GM12891 (cell line): ENCODE data around the gene ANKS1B.
"Not testable (repeated sequence)": the region's sequence is repeated elsewhere in the genome, so short reads cannot be mapped to it uniquely, and the experiment has no call there.

Experiments
- PAX5 ChIP-seq: IDR thresholded peaks from 2 replicates; pipeline ENCODE4 v1.6.1; 2011; ENCODE audit warnings: low read length, moderate library complexity, mild to moderate bottlenecking; ENCODE audit not compliant: insufficient read depth, severe bottlenecking
- POLR2A ChIP-seq: IDR thresholded peaks from 2 replicates; pipeline ENCODE4 v1.6.1; 2011; ENCODE audit warnings: low read depth, low read length, control low read depth
- POLR2AphosphoS5 ChIP-seq: IDR thresholded peaks from 2 replicates; pipeline ENCODE4 v1.6.1; 2011; ENCODE audit warnings: low read depth, low read length, control low read depth
- POU2F2 ChIP-seq: IDR thresholded peaks from 2 replicates; pipeline ENCODE4 v1.6.1; 2011; ENCODE audit warnings: low read depth, mild to moderate bottlenecking, control low read depth, low read length, moderate library complexity
- SPI1 ChIP-seq: IDR thresholded peaks from 2 replicates; pipeline ENCODE4 v1.6.1; 2011; ENCODE audit warnings: low read depth, low read length, control low read depth
- TAF1 ChIP-seq: IDR thresholded peaks from 2 replicates; pipeline ENCODE4 v1.6.1; 2011; ENCODE audit warnings: low read depth, low read length, control low read depth

GRCh38 chr12:99321210-99321609, 663.5 kb downstream of the ANKS1B start:
- not testable (repeated sequence) for TF ChIP-seq POLR2A, SPI1, POLR2AphosphoS5, TAF1, POU2F2, PAX5
